Kidney epithelial cell (primary cell): ENCODE measurements around the gene ADSS1. TPM values are rescaled to one million over a fixed set of nuclear protein-coding genes. Genes with fewer than 3 reads are reported as not detected.

ENCODE experiments used
- DNase-seq: peaks from one replicate; pipeline ENCODE4 v3.0.0-alpha.2; 2010; ENCODE audit warnings: low read depth
- H3K27me3 ChIP-seq: 2 replicates; pipeline ENCODE4 v1.6.0; 2011; ENCODE audit warnings: low read length; ENCODE audit not compliant: control insufficient read depth, insufficient read depth
- H3K36me3 ChIP-seq: 2 replicates; pipeline ENCODE4 v1.5.1; 2011; ENCODE audit warnings: low read length; ENCODE audit not compliant: control insufficient read depth, insufficient read depth
- H3K4me3 ChIP-seq: 2 replicates; pipeline ENCODE4 v1.5.1; 2011; ENCODE audit warnings: low read depth, mild to moderate bottlenecking, control low read depth, low read length
- total RNA-seq: library from RNA; depleted of rRNA; stranded (reverse); fragments of >200 nt; gene quantifications from 2 replicates; pipeline ENCODE4 v1.2.3, GENCODE V29; 2015
- TF ChIP-seq, protein P1 (sequence below): IDR thresholded peaks from 2 replicates; pipeline ENCODE4 v1.5.1; 2011; ENCODE audit warnings: mild to moderate bottlenecking, moderate library complexity, low read length, control low read depth, inconsistent platforms; ENCODE audit not compliant: insufficient read depth, poor library complexity, severe bottlenecking

ADSS1 gene
- total RNA-seq, 1 donor from 2014 or later: 10.3 TPM

DNA sequence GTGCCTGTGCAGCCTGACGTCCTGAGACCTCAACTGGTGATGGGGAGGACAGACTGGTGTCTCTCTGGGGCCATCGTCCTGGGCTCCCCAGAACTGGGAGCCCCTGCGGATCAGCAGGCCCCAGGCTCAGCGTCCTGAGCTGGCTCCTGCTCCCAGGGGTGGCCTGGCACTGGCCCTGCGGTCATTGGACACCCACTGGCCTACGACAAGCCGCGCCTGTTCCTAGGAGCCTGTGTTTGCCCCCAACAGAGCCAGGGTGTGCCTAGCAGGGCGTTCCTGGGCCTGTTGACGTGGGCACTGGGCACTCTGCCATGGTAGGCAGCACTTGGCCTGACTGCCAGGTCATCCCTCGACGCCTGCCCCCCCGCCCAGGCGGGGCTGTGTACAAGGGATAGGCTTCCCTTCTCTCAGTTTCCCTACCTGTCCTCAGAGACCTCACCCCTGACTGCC, 8.4 kb downstream of the ADSS1 start:
- H3K27me3 ChIP-seq: peaks cover 18% of the 10 kb centered on the region
- no peak for DNase-seq
- H3K36me3 ChIP-seq: no peaks in the 10 kb centered on the region
- H3K4me3 ChIP-seq: no peak overlapping the region
- TF ChIP-seq, protein P1, sequence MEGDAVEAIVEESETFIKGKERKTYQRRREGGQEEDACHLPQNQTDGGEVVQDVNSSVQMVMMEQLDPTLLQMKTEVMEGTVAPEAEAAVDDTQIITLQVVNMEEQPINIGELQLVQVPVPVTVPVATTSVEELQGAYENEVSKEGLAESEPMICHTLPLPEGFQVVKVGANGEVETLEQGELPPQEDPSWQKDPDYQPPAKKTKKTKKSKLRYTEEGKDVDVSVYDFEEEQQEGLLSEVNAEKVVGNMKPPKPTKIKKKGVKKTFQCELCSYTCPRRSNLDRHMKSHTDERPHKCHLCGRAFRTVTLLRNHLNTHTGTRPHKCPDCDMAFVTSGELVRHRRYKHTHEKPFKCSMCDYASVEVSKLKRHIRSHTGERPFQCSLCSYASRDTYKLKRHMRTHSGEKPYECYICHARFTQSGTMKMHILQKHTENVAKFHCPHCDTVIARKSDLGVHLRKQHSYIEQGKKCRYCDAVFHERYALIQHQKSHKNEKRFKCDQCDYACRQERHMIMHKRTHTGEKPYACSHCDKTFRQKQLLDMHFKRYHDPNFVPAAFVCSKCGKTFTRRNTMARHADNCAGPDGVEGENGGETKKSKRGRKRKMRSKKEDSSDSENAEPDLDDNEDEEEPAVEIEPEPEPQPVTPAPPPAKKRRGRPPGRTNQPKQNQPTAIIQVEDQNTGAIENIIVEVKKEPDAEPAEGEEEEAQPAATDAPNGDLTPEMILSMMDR: no peak

DNA sequence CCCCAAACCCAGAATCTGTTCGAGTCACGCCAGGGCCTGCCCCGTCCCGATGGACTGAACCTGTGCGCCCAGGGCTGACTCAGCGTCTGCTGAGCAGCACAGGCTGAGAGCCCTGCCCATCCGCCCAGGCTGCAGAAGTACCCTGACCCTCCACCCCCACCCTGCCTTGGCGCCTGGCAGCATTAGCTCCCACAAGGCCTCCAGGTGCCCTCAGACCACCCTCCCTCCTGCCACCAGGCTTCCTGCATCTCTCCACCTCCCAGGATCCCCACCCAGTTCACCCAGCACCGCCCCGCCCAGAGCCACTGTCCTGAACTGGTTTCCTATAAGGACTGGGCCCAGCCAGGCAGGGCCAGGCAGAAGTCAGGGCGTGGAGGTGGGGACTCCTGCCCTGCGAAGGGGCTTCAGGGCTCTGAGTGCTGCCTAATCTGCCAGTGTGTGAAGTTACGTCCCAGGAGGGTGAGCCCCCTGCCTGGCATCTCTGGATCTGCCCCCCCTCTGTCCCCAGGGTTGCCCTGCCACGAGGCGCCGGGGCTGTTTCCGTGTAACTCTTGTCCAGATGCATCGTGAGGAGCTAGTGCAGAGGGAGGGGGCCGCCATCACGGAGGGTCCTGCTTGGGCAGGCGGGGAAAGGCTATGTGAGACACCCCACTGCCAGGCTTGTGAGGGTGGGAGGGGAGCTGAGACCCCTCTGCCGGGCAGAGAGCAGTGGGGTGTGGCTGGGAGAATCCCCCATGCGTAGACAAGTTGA, 9.1 kb downstream of the ADSS1 start:
- H3K4me3 ChIP-seq: no peak overlapping the region
- TF ChIP-seq, protein P1: no peak
- H3K36me3 ChIP-seq: no peaks in the 10 kb centered on the region
- DNase-seq: no peak
- peaks cover 16% of the 10 kb centered on the region for H3K27me3 ChIP-seq

DNA sequence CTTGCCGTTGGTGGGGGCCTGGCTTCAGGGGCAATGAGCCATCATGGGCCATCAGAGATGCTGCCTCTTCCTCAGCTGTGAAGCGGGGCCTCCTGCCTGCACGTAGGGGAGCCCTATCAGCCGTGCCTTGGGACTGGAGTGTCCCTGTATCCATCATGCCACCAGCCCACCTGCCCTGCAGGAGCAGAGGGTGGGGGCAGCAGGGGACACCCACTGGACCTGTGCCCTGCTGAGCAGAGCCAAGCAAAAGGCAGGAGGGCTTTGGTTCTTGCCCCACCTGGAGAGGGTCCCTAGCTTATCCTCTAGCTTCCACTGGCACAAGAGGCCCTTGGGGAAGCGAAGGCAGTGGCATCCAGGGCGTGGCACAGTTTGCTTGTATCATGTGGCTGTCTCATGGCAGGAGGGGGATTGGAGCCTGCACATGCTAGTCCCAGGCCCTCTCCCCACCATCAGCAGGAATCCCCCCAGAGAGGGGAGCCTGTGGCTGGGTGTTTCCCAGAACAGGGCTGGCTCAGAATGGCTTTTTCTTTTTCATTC, 10.1 kb downstream of the ADSS1 start:
- H3K27me3 ChIP-seq: peaks cover 14% of the 10 kb centered on the region
- no peaks in the 10 kb centered on the region for H3K36me3 ChIP-seq
- no peak overlapping the region for H3K4me3 ChIP-seq
- TF ChIP-seq, protein P1: no peak
- DNase-seq: no peak

DNA sequence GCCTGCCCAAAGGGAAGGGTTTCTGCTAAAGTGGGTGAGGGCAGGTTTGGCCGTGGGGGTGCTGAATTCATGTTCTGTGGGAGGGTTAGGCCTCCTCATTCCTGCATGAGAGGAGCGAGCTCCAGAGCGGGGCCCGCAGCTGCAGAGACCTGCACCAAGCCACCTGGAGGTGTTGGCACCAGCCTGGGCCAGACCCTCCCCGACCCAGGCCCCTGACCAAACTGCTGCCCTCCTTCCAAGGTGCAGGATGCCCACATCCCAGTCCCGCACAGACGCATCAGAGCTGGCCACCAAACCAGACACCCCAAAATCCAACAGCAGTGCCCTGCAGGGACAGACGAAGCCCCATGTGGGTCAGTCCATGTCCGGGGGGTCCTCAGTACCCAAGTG, 10.6 kb downstream of the ADSS1 start:
- TF ChIP-seq, protein P1: no peak
- peaks cover 14% of the 10 kb centered on the region for H3K27me3 ChIP-seq
- DNase-seq: no peak
- no peaks in the 10 kb centered on the region for H3K36me3 ChIP-seq
- H3K4me3 ChIP-seq: no peak overlapping the region

DNA sequence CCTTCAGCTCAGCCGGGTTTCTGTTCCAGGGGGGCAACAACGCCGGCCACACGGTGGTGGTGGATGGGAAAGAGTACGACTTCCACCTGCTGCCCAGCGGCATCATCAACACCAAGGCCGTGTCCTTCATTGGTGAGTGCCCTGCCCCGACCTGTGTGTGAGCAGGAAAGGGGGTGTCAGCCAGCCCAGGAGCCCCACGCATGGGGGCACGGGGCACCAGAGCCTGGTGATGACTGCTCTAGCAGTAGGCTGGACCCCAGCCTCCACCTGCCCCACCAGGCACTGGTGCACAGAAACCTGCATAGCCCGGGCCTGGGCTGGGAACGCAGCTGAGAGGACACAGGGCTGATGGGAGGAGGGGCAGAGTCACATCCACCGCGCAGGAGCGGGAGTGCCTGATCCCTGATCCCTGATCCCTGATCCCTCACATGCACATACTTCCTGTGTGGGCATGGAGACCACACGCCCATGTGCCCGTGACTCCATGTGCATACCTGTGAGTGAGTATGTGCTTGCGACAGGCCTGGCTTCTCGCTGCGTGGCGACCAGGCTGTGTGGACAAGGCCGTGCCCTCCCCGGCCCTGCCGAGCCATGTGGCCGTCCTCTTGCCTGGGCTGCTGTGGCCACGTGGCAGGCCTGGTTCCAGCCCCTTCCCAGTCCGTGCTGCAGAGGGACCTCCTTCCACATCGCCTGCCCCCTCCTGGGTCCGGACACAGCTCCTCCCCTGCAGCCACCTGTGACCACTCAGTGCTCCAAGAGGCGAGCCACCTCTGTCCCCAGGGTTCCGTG, 11.2 kb downstream of the ADSS1 start:
- DNase-seq: no peak
- H3K4me3 ChIP-seq: no peak overlapping the region
- H3K27me3 ChIP-seq: peaks cover 14% of the 10 kb centered on the region
- no peaks in the 10 kb centered on the region for H3K36me3 ChIP-seq
- TF ChIP-seq, protein P1: no peak
